GM21367 (cell line): ENCODE results near the gene DLAT.
"Not testable (repeated sequence)": the region's sequence is repeated elsewhere in the genome, so short reads cannot be mapped to it uniquely, and the experiment has no call there.

Experiments
- ATAC-seq: cut with Tn5 transposase; IDR thresholded peaks from one replicate; pipeline ENCODE4 v1.9.1; 2021; ENCODE audit not compliant: unreplicated experiment

DLAT gene

DNA sequence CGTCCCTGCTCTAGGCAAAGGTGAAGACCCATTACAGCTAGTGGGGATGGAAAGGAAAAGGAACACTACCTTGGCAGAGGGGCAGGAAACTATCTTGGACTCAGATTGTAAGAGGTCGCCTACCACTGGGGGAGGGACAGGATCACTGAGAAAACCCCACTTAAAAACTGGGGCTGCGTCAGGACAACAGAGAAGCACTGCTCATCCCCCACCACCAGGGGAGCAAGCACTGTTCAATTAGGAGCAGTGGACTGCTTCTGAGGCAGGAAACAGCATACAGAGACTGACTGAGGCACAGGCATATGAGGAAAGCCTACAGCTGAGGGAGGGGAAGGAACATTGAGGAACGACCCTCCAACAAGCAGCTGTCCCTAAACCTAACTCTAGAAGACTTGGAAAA is 20.8 kb upstream of the DLAT start:
- ATAC-seq = peak; percentile 93

DNA sequence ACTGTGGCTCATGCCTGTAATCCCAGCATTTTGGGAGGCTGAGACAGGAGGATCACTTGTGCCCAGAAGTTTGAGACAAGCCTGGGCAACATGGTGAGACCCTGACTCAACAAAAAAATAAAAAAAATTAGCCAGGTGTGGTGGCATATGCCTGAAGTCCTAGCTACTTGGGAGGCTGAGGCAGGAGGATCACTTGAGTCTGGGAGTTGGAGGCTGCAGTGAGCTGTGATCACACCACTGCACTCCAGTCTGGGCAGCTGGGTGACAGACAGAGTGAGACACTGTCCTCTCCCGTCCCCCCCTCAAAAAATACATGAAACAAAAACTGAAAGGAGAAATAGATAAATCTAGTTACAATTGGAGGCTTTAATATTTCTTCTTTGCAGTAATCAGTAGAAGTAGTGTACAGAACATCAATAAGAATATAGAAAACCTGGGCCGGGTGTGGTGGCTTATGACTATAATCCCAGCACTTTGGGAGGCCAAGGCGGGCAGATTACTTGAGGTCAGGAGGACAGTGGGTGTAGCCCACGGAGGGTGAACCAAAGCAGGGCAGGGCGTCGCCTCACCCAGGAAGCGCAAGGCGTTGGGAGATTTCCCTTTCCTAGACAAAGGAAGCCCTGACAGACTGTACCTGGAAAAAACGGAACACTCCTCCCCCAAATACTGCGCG is 19.6 kb upstream of the DLAT start:
- ATAC-seq = no peak

DNA sequence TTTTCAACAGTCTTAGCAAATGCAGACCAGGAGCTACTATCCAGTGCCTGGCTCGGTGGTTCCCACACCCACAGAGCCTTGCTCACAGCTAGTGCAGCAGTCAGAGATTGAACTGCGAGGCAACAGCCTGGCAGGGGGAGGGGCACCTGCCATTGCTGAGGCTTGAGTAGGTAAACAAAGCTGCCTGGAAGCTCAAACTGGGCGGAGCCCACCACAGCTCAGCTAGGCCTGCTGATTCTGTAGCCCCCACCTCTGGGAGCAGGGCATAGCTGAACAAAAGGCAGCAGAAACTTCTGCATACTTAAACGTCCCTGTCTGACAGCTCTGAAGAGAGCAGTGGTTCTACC is 19.1 kb upstream of the DLAT start:
- ATAC-seq = not testable (repeated sequence)

DNA sequence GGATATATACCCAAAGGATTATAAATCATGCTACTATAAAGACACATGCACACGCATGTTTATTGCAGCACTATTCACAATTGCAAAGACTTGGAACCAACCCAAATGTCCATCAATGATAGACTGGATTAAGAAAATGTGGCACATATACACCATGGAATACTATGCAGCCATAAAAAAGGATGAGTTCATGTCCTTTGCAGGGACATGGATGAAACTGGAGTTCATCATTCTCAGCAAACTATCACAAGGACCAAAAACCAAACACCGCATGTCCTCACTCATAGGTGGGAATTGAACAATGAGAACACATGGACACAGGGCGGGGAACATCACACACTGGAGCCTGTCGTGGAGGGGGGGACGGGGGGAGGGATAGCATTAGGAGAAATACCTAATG is 13.8 kb upstream of the DLAT start:
- not testable (repeated sequence) for ATAC-seq

DNA sequence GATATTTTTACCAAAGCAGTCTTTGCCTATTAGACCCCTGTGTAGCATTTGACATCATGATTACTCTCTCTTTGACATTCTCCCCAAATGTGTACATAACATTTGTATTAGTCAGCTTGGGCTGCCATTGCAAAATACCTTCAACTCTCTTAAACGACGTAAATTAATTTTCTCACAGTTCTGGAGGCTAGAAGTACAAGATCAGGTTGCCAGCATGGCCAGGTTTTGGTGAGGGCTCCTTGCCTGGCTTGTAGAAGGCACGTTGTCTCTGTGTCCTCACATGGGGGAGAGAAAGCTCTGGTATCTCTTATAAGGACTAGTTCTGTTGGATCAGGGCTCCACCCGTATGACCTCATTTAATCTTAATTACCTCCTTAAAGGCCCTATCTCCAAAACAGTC is 12.3 kb upstream of the DLAT start:
- ATAC-seq = no peak

DNA sequence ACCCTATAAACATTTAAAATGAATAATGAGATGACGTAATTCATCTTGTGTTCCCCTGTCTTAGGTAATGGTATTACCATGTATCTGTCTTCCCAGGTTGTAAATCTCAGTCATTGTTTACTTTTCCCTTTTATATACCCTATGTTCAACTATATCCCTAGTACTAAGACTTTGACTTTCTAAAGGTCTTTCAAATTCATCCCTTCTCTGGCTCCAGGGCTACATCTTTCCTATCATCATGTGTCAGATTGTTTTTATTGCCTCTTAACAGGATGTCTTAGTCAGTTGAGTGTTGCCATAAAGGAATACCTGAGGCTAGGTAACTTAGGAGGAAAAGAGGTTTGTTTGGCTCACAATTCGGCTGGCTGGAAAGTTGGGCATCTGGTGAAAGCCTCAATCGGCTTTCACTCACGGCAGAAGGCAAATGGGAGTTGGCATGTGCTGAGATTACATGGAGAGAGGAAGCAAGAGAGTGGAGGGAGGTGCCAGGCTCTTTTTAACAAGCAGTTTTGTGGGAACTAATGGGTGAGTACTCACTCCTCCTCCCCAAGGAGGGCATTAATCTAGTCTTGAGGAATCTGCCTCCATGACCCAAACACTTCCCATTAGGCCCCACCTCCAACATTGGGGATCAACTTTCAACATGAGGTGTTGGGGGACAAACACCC is 11.6 kb upstream of the DLAT start:
- no peak for ATAC-seq

DNA sequence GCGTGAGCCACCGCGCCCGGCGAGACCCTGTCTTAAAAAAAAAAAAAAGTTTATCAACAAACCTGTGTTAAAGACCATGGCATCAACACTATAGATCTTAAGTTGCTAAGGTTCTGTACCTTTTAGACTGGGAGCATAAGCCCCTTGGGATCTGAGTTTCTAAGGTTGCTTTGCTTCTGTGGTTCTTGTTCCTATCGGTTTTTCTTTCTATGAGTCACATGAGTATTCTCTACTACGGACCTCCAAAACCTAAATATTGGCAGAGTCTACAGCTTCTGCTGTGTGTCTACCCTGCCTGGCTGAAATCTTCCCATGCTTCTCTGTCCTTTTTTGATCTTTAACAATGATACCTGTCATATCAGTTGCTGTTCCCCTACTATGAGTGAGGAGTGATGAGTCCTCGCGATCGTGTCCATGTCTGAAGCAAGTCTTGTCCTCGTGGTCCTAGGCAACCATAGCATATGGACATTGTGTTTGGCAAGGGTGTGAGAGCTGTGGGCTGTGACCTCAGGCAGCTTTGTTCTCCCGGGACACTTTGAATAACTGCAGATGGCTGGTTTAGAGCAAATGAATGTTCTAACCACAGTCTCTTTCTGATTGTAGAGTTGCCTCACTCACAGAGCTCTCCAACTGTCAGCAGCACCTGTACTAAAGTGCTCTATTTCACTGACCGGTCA is 9.0 kb upstream of the DLAT start:
- ATAC-seq = peak; percentile 79

DNA sequence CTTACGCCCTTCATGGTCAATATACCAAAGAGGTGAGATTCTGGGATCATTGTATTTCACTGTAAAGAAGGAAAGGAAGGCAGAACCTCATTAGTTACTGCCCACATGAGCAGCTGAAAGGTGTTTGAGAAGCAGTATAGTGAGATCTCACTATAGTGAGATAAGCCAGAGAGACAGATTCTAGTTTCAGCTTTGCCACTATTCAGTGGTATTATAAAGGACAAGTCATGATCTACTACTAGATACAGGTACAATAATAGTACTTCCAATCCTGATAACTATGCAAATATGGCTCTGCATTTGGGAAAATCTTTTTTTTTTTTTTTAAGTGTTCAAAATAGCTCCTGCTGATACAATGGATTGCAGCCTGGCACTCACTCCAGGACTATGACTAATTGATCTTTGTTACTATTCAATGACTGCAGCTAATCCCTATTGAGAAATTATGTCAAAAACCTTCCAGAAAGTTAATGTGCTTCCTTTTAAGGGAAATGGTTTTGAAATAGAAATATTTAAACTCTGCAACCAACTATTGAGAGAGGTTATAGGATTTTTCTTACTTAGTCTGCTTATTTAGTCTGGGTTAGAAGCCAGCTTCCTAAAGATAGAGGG is 8.3 kb upstream of the DLAT start:
- peak; percentile 40 for ATAC-seq

DNA sequence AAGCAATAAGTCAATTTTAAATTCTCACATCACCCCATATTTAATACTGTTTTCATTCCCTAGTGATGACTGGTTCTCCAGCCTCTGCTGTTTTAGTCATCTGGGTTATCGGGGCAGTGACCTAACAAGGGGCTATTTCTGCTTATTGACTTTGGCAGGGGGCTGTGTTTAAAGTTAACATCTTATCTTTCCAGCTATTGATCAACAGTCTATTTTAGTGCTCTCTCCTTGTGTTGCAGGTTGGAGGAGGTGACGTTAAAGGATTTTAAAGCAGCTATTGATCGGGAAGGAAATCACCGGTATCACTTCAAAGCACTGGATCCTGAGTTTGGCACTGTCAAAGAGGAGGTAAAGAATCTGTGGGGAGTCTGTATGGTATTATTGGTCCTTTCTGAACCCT is 7.7 kb upstream of the DLAT start:
- no peak for ATAC-seq

DNA sequence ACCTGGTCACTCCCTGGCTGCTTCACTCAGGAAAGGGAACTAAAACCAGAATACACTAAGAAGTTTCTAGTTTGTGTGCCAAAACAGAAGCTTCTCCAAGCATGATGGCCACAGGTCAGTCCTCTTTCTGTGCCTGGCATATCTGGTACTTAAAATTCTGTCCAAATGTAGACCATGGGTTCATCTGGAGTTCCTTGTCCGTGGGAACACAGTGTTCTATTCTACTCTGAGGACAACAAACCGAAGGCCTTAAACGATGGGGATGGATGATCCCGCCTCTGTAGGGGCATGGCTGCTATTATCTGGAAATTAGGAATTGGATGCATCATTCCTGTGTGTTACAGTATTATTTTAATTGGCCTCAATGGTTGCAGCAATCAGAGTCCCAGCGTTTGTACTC is 6.1 kb upstream of the DLAT start:
- no peak for ATAC-seq

DNA sequence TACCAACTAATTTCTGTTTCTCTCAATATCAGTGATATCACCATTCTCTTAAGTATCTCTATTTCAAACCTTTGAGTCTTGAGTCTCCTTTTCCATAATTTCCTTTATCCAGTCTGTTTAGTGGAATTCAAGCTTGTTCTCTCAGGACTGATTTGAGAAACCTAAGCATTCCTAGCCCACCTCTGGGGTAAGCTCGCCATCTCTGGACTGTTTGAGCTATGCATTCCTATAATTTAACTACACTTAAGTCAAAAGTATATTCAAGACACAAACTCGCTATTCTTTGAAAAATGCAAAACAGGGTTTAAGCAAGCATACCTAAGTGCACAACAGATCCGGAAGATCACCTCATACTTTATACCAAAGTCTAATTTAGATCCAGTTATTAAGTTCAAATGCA is 2.1 kb upstream of the DLAT start:
- no peak for ATAC-seq

DNA sequence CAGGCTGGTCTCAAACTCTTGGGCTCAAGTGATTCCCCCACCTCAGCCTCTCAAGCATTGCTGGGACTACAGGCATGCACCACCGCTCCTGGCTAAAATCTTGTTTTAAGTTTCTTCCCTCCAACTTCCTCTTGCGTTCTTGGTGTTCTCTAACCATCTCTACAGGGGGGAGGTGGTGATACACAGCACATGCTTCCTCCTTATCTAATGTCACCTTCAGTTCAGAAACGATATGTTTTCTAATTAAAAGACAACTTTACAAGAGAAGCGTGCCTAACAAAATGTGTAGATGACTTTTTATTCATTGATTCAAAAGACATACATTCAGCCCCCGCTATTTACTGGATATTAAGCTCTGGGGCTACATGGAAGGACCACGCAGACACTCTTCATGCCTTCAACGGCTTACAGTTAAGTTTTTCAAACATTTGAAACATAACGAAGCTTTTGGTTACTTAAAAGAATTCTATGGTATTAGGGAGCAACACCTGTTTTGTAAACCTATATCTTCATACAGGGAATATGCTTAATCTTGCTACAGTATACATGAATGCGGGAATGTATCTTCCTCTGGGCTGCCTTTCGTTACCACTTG is 933 bp upstream of the DLAT start:
- ATAC-seq = peak; percentile 38

DNA sequence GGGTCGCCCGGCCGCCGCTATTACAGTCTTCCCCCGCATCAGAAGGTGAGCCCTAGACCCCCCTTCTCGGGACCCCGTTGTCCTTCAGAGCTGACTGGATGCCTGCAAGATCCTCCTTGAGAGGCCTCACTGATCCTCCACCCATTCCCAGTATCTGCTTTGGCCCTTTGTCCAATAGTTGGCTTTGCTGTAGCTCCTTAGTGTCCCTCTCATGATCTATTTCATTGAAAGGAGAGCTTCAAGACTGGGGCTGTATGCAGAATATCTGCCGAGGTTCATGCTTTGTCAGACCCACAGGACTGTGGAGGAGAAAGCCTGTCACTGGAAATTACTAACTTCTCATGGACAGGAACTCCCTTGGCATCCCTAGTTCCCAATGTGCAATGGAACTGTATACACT is 499 bp downstream of the DLAT start:
- ATAC-seq = peak; percentile 1

DNA sequence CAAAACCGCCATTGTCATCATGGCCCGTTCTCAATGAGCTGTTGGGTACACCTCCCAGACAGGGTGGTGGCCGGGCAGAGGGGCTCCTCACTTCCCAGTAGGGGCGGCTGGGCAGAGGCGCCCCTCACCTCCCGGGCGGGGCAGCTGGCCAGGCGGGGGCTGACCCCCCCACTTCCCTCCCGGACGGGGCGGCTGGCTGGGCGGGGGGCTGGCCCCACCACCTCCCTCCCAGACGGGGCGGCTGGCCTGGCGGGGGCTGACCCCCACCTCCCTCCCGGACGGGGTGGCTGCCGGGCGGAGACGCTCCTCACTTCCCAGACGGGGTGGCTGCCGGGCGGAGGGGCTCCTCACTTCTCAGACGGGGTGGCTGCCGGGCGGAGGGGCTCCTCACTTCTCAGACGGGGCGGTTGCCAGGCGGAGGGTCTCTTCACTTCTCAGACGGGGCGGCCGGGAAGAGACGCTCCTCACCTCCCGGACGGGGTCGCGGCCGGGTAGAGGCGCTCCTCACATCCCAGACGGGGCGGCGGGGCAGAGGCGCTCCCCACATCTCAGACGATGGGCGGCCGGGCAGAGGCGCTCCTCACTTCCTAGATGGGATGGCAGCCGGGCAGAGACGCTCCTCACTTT is 1.7 kb downstream of the DLAT start:
- ATAC-seq = not testable (repeated sequence)

DNA sequence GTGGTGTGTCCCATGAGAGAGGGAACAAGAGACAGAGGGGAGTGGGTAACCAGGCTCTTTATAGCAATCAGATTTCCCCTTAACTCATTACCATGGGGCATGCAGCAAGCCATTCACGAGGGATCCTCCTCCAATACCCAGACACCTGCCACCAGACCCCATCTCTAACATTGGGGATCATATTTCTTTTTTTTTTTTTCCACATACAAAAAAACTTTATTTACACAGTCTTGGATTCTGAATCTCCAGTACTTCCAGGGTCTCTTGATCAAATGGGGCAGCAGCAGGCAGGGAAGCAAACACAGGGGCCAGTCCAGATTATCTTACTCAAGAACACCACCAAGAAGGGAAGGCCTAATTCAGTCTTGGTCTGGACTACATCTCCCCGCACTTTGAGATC is 4.3 kb downstream of the DLAT start:
- no peak for ATAC-seq

DNA sequence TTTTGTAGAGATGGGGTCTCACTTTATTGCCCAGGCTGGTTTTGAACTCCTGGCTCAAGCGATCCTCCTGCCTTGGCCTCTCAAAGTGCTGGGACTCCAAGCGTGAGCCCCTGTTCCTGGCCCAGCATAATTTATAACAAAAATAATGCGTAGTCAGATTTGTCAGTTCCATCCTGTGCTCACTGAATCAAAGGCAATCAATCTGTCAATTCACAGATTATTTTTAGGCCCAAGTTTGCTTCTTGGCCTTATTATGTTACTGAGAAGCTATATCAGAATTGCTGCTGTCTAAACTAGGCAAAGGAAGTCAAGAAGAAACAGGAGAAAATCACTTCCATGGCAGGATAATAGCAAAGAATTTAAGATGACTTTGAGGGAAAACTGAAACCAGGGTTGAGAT is 8.7 kb downstream of the DLAT start:
- ATAC-seq = no peak

DNA sequence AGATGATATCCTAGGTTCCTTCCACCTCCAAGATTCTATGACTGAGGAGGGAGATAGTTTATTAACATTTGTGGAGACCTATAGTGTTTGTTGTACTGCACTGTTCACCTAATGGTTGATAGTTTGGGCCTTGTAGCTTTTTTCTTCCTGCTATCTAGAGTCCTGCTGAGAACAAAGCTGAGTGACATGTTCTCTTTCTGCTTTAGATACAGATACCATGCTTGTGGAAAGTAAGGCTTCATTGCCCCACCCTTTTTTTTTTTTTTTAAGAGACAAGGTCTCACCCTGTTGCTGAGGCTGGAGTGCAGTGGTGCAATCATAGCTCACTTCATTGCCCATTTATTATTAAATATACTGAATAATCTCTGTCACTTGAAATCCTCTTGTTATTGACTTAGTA is 12.3 kb downstream of the DLAT start:
- ATAC-seq = no peak

DNA sequence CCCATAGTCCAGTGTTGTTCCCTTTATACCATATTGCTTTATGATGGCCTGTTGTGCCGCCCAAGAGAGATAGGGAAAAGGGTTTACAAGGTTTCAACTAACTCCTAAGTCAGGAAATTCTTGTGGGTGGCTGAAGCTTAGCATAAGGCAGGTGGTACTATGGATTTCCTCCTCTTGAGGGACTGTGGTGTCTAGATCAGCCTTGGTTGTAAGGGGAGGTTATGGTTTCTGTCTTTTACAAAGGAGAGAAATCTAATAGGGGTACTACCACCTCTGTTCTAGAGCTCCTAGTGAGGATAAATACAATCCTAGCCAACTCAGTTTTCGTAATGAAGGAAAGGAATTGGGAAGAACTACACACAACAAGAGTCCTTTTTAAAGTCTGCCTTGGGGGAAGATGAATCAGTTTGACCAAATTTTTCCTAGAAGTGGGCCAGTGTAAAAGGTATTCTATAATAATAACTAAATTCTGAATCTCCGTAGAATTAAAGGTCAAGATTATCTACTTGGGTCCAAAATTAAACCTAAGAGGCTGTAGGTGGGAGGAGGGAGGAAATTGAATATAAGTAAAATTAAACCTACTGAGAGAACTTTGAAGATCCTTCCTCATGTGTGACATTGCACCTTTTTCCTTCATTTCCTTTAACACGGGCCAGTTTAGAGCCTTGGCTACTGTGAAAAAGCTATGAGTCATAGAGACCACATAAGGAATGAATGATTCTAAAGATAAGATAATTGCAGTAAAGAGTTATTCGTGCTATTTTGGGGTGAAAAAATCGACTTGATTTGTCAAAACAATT is 17.2 kb downstream of the DLAT start:
- ATAC-seq = no peak

DNA sequence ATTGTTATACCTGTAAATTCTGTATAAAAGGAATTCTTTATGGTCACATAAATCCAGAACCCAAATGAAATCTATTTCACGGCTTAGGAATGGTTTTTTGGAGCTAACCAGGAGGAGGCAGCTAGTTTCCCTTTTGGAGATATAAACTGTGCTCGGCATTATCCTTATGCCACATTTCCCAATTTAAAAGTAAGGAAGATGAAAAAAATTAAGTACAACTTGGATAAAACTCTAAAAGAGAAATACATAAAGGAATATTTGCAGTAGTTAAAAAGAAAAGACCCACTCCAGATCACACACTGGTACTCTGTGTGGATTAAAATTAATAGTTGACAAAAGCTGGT is 17.7 kb downstream of the DLAT start:
- ATAC-seq = no peak

DNA sequence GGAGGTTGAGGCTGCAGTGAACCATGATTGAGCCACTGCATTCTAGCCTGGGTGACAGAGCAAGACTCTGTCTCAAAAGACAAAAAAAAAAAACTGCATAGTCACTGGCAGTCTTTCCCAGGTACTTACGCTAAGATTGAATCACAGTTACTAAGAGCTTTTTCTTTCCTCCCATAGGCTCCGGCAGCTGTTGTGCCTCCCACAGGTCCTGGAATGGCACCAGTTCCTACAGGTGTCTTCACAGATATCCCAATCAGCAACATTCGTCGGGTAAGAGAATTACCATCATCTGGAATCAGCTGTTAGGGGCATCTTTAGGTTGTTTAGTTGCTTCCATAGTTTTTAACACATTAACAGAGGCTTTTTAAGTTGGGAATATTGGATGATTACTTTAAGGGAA is 19.8 kb downstream of the DLAT start:
- no peak for ATAC-seq

DNA sequence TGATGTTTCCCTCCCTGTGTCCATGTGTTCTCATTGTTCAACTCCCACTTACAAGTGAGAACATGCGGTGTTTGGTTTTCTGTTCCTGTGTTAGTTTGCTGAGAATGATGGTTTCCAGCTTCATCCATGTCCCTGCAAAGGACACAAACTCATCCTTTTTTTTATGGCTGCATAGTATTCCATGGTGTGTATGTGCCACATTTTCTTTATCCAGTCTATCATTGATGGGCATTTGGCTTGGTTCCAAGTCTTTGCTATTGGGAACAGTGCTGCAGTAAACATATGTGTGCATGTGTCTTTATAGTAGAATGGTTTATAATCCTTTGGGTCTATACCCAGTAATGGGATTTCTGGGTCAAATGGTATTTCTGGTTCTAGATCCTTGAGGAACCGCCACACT is 21.4 kb downstream of the DLAT start:
- ATAC-seq = not testable (repeated sequence)
